Activated gamma-delta T cell treated with Interleukin-2 at 50 U/mL for 16 hours (primary cell): ENCODE results near the gene ZNF136.

Source experiments
- DNase-seq: peaks from one replicate; pipeline ENCODE4 v3.0.0-alpha.2; 2020

The ZNF136 gene

GRCh38 chr19:12194827-12195731, 32.2 kb downstream of the ZNF136 start:
- peak; percentile 71 for DNase-seq

DNA sequence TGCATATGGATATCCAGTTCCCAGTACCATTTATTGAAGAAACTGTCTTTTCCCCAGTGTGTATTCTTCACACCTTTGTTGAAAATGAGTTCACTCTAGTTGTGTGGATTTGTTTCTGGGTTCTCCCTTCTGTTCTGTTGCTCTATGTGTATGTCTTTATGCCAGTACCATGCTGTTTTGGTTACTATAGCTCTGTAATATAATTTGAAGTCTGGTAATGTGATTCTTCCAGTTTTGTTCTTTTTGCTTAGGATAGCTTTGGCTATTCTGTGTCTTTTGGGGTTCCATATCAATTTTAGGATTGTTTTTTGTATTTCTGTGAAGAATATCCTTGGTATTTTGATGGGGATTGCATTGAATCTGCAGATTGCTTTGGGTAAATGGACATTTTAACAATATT, 35.2 kb downstream of the ZNF136 start:
- no peak for DNase-seq

GRCh38 chr19:12199757-12200419, 37.0 kb downstream of the ZNF136 start:
- no peak for DNase-seq

- peak; percentile 59 for DNase-seq
Measured at GRCh38 chr19:12202250-12202649, 39.4 kb downstream of the ZNF136 start.

DNA sequence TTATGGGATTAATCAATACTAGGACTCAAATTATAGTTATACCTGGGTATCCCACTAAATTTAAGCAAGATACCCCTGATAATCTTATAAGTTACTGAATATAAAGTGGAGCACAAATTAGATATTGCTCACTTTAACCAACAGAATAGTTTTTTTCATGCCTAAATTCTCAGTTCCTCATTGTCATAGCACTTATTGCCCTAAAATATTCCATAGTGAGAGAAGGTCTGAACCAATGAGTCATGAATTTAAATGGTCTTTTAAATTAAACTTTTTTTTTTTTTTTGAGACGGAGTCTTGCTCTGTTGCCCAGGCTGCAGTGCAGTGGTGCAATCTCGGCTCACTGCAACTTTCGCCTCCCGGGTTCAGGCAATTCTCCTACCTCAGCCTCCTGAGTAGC, 42.4 kb downstream of the ZNF136 start:
- no peak for DNase-seq

DNA sequence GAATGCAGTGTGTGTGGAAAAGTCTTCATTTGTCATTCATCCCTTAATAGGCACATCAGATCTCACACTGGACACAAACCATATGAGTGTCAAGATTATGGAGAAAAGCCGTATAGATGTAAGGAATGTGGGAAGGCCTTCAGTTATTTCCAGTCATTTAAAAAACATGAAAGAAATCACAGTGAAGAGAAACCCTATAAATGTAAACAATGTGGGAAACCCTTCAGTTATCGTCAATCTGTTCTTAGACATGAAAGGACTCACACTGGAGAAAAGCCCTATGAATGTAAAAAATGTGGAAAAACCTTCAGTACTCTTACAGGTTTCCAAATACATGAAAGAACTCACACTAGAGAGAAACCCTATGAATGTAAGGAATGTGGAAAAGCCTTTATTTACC, 45.3 kb downstream of the ZNF136 start:
- DNase-seq: no peak

GRCh38 chr19:12217332-12217731, 54.4 kb downstream of the ZNF136 start:
- no peak for DNase-seq

DNA sequence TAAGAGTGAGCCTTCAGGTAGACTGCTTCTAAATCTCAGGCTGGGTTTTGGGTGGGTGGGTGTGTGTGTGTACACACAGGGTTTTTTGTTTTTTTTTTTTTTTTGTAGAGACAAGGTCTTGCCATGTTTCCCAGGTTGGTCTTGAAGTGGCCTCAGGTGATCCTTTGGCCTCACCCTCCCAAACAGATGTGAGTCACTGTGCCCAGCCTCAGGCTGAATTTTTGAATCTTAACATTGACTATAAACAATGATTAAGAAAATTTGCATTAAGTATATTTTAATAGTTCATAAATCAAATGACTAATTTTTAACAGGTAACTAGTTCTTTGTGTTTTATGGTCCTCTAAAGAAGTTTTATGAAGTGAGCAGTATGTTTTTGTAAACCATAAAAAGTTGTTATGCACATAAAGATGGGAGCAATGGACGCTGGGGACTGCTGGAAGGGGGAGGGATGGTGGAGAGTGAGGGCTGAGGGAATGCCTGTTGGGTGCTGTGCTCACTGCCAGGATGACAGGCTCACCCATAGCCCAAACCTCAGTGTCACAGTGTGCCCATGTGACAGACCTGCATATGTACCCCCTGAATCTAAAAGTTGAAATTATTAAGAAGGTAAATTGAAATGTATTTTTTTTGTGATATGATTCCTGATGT, 60.2 kb downstream of the ZNF136 start:
- DNase-seq: no peak

DNA sequence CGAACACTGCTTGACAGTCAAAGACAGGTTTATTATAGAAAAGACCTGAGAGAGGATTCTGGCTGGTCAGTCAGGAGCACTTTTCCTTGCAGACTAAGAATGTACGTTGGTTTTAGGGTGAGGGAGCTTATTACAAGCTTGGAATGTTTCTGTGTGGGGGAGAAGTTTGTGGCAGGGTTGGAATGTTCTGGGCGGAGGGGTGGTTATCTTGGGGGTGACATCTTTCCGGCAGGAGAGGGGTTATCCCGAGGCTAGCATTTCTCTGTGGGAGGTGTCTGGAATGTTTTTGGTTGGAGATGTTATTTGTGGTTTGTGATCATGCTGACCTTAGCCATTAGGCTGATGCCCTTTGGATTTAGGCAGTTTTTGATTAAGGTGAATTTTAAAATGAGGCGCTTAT, 61.8 kb downstream of the ZNF136 start:
- no peak for DNase-seq

DNA sequence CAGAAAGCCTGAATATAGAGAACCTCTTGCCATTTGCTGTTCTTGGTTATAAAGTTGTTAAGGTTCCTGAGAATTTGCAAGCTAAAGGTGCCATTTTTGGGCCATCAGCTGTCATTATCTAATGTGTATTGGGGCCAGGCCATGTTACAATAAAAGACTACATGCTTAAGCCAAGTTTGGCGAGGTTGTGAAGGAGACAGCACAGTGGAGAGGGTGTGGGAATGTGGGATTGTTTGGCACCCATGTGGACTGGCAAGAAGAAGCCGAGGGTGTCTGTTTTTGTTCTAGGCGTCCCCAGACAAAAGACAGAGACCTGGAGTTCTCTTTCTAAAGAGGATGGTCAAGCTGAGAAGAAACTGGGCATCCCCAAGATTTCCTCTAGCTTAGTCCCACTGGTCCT, 67.1 kb downstream of the ZNF136 start:
- DNase-seq: no peak

GRCh38 chr19:12230751-12231733, 68.1 kb downstream of the ZNF136 start:
- DNase-seq: no peak

DNA sequence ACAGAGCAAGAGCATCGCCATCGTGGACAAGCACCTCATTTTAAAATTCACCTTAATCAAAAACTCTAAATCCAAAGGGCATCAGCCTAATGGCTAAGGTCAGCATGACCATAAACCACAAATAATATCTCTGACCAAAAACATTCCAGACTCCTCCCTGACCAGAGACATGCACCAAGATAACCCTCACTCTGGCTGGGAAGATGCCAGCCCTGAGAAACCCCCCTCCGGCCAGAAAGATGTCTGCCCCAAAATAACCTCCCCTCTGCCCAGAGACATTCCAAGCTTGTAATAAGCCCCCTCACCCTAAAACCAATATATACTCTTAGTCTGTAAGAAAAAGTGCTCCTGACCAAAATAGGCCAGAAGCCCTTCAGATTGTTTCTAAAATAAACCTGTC, 70.1 kb downstream of the ZNF136 start:
- no peak for DNase-seq

DNA sequence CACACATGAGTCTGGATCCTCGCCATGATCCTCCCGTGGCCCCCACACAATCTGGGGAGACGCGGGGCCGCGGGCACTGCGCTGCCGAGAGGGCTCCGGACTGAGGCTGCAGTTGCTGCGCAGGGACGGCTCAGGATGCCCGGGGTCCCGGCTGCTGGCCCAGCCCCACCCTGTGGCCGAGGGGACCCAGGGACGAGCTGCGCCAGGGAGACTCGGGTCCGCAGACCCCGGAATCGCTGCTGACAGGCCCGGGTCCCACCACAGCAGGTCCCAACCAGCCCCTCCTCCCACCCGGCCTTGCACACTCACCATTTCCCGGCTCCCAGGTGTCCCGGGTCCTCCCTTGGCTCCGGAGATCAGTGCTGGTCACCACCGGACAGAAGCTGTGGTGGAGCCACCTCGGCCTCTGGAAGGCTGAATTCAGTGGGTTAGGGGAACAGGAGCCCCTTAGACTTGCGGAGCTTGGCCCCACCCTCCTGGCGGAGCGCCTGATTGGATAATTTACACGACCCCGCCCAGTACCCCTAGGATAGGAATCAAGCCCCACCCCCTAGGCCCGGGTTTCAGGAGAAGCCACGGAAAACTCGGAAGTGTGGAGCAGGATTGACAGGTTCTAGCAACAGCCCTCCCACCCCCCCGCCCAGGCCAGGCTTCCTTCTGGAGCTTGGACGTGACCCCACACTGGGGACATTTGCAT, 74.4 kb downstream of the ZNF136 start:
- no peak for DNase-seq
